ENCODE data around the gene FDXR.

The FDXR gene

DNA sequence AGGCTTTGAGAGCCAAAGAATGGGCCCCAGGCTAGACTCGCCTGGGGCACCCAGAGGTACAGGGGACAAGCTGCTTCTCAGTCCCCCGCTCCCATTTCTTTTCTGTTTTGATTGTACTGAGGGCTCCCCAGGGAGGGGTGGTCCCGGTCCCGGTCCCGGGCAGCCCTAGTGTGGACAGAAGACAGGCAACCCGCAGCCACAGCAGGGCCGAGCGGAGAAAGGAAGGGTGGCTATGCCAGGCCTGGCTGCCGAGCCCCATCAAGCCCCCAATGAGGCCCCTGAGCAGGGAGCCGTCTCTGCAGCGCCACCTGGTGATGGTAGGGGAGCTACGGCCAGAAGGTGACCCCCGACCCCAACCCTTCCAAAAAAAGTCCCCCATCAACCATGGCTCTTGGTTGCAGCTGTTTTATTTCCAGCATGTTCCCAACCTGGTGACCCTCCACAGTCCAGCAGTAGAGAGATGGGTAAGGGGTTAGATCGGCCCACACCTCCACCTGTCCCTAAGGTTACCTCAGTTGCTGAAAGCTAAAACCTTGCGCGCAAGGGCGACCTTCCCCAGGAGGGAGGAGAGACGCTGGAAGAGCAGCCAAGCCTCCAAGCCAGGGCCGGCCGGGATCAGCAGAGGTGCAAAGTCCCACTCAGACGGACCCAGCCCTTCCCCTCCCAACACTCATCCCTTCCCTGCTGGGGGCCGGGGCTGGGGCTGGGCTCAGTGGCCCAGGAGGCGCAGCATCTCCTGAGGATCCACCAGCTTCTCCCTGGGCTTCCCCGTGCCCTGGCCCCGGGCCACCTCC is 10.5 kb downstream of the FDXR start:
- Mint-ChIP-seq H3K27me3 (ENCODE audit: low read depth, poor library complexity) (peaks cover 62% of the 10 kb centered on the region), H3K36me3 (ENCODE audit: low read depth) (no peaks in the 10 kb centered on the region)

DNA sequence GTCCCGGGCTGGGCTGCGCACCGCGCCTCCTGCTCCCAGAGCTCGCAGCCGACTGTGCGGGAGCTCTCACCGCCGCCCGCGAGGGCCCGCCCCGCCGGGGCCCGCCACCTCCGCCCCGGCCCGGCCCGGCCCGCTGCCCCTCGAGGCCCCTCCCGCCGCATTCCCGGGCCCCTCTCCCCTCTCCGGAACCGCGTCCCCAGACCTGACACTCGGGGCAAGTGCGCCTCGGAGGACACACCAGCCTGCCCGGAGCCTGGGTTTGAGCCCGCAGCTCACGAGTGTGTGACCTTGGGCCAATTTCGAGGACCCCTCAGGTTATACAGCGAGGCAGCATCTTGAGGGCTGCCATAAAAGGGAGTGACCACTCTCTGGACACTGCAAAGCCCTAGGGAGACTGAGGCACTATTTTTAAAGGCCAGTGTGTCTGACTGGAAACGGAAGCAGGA is 11.1 kb downstream of the FDXR start:
- H3K4me1 Mint-ChIP-seq, result peaks cover 9% of the 10 kb centered on the region
- H3K9me3 Mint-ChIP-seq, result peaks cover 3% of the 10 kb centered on the region
- H3K27ac Mint-ChIP-seq, result no peak overlapping the region
- TF ChIP-seq, protein P1, sequence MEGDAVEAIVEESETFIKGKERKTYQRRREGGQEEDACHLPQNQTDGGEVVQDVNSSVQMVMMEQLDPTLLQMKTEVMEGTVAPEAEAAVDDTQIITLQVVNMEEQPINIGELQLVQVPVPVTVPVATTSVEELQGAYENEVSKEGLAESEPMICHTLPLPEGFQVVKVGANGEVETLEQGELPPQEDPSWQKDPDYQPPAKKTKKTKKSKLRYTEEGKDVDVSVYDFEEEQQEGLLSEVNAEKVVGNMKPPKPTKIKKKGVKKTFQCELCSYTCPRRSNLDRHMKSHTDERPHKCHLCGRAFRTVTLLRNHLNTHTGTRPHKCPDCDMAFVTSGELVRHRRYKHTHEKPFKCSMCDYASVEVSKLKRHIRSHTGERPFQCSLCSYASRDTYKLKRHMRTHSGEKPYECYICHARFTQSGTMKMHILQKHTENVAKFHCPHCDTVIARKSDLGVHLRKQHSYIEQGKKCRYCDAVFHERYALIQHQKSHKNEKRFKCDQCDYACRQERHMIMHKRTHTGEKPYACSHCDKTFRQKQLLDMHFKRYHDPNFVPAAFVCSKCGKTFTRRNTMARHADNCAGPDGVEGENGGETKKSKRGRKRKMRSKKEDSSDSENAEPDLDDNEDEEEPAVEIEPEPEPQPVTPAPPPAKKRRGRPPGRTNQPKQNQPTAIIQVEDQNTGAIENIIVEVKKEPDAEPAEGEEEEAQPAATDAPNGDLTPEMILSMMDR (IDR thresholded peaks at IDR 0.05), result no peak
- DNase-seq, result no peak
- H3K36me3 Mint-ChIP-seq (ENCODE audit: low read depth), result no peaks in the 10 kb centered on the region
- peak overlapping the region; percentile 18 for H3K4me3 Mint-ChIP-seq
- peaks cover 68% of the 10 kb centered on the region for H3K27me3 Mint-ChIP-seq (ENCODE audit: low read depth, poor library complexity)

More for the DNA sequence above, 10.5 kb downstream of the FDXR start:
- H3K4me1 Mint-ChIP-seq, result peaks cover 10% of the 10 kb centered on the region
- H3K4me3 Mint-ChIP-seq, result no peak overlapping the region
- peak; percentile 93 for DNase-seq
- no peak overlapping the region for H3K27ac Mint-ChIP-seq
- TF ChIP-seq, protein P1 (IDR thresholded peaks at IDR 0.05), result peak; percentile 78
- no peaks in the 10 kb centered on the region for H3K9me3 Mint-ChIP-seq

DNA sequence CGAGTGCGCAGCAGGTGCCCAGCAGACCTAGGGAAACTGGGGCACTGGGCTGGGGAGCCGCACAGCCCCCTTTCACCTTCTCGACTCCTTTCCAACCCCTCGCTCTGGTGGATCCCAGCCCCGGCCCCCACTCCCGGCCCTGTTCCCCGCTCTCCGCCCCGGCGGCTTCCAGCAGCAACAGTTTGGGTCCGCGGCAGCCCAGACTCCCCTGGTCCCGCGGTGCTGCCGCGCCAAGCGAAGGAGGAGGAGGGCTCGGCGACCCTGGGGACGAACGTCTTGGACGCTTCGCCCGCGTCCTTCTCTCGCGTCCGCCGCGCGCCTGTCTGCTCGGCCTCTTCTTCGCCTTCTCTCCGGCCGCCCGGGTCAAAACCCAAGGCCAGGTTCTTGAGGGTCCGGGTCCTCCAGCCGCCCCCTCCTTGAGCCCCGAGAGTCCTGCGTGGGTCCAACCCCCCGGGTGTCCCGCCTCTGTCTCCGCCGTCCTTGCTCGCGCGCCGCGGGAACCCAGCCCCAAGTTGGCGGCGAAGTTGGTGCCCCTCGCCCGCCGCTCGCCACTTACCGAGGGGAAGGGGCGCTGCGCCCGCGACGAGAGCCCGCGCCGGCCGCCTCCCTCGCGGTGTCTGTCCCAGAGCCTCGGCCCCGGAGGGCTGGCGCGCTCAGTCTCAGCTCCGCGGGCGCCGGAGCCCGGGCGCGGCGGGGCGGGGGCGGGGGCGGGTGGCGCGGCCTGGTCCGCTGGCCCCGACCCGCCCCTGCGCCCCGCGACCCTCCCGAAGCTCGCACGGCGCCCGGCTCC is 11.7 kb downstream of the FDXR start:
- peaks cover 6% of the 10 kb centered on the region for H3K9me3 Mint-ChIP-seq
- DNase-seq, result peak; percentile 48
- H3K27ac Mint-ChIP-seq, result no peak overlapping the region
- TF ChIP-seq, protein P1 (IDR thresholded peaks at IDR 0.05), result no peak
- peak overlapping the region; percentile 34 for H3K4me3 Mint-ChIP-seq
- H3K27me3 Mint-ChIP-seq (ENCODE audit: low read depth, poor library complexity), result peaks cover 74% of the 10 kb centered on the region
- peaks cover 9% of the 10 kb centered on the region for H3K4me1 Mint-ChIP-seq
- no peaks in the 10 kb centered on the region for H3K36me3 Mint-ChIP-seq (ENCODE audit: low read depth)

DNA sequence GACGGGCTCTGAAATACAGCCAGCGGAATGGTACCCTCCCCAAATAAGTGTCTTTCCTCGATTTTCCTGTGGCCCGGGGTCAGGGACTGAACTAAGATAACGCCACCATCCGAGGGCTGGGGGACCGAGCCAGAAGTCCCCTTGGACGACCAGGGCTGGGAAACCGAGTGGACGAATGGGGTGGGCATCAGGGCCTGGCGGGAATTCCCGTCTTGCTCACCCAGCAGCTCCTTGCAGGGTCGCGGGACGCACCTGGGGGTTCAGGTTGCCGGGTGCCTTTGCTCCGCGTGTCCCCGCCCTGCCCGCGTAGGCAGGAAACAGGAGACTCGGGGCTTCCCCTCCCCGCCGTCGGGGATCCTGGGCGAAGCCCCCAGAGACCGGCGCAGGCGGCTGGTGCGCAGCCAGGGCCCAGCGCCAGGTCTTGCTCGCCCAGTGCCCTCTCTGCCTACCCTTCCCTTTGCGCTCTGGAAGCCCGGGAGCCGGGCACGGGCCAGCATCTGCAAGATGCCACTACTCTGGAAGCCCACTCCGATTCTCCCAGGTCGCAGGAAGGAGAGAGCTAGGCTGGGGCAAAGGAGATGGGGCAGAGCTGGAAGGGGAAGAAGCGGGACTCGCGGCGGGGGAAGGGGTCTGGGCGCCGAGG is 12.4 kb downstream of the FDXR start:
- Mint-ChIP-seq H3K27ac (no peak overlapping the region), H3K4me1 (peaks cover 9% of the 10 kb centered on the region), H3K27me3 (ENCODE audit: low read depth, poor library complexity) (peaks cover 82% of the 10 kb centered on the region), H3K9me3 (peaks cover 6% of the 10 kb centered on the region), H3K36me3 (ENCODE audit: low read depth) (no peaks in the 10 kb centered on the region), H3K4me3 (peak overlapping the region; percentile 42)
- DNase-seq, result no peak
- TF ChIP-seq, protein P1 (IDR thresholded peaks at IDR 0.05), result no peak

DNA sequence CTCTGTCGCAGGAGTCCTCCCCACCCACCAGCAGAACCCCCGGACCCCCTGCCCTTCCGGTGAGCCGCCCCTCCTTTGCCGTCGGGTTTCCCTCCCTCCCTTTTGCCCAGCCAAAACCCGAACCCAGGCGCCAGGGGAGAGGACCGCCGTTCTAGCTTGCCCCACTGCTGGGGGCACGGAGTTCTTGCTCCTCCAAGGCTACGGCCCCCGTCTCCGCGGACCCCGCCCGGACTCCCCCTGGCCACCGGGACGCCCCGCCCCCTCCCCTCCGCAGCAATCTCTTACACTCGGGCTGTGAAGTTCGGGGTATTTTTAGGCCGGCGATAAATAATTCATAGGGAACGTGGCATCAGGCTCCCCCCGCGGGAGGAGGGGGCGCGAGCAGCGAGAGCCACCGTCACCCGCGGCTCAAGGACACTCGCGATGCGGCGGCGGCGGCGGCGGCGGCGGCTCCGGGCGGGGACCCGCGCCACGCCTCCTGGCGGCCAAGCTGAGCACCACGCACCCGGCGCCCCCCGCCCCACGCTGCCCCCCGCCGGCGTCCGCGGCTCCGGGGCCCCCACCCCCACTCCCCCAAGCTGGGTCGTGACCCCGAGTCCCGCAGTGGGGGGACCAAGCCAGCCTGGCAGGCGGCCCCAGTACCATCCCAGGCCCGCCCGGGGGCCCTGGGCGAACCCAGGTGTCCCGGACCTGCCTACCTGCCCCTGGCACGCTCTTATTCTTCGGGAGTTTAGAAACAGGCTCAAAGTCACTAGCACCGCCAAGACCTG is 13.2 kb downstream of the FDXR start, which contains the start of gene GRIN2C:
Gene GRIN2C, minus strand, starts transcription at position 427 of the 770 bp plus-strand sequence. CDS start 4,793 bp downstream, outside the sequence.
- TF ChIP-seq, protein P1 (IDR thresholded peaks at IDR 0.05), result peak; percentile 25
- H3K4me3 Mint-ChIP-seq, result peak within 1 kb of the TSS; percentile 54
- peak; percentile 71 for DNase-seq

More for the DNA sequence above, 13.2 kb downstream of the FDXR start, which contains the start of gene GRIN2C:
- Mint-ChIP-seq H3K9me3 (peaks cover 6% of the 10 kb centered on the region), H3K4me1 (peaks cover 1% of the 10 kb centered on the region), H3K27ac (no peak within 1 kb of the TSS), H3K36me3 (ENCODE audit: low read depth) (no peaks in the 10 kb centered on the region), H3K27me3 (ENCODE audit: low read depth, poor library complexity) (peaks cover 86% of the 10 kb centered on the region)
